Gastroesophageal sphincter (tissue), 4 donors: ENCODE data around the gene RAB33B. TPM values are rescaled to one million over a fixed set of nuclear protein-coding genes. Genes with fewer than 3 reads are reported as not detected.
"Not testable (repeated sequence)": the region's sequence is repeated elsewhere in the genome, so short reads cannot be mapped to it uniquely, and the experiment has no call there.

Source experiments
- ATAC-seq: fragments of 150-250 bp; one replicate; pipeline ENCODE4 v1.9.1; 2016; ENCODE audit warnings: mild to moderate bottlenecking, moderate library complexity
- H3K27ac ChIP-seq, 4 donors: fragments of 200-600 bp; sonication (generic) in 3 of 4; 1 replicate in 3 of 4; 2 replicates in 1 of 4; pipeline ENCODE4 v1.5.1; 2016 to 2019
- H3K27me3 ChIP-seq: fragments of 200-600 bp; sonication (generic); one replicate; pipeline ENCODE4 v1.5.1; 2019
- H3K36me3 ChIP-seq, 2 donors: fragments of 200-600 bp; sonication (generic); one replicate each; pipeline ENCODE4 v1.5.1; 2019; ENCODE audit warnings: control low read depth in 1 of 2
- H3K4me1 ChIP-seq, 3 donors: fragments of 200-600 bp; sonication (generic); 1 replicate in 2 of 3; 2 replicates in 1 of 3; pipeline ENCODE4 v1.5.1; 2016 to 2019; ENCODE audit warnings: control low read depth in 2 of 3
- H3K4me3 ChIP-seq, 2 donors: fragments of 200-600 bp; sonication (generic); one replicate each; pipeline ENCODE4 v1.5.1; 2019; ENCODE audit warnings: mild to moderate bottlenecking in 1 of 2, moderate library complexity in 1 of 2
- H3K9me3 ChIP-seq, 3 donors: fragments of 200-600 bp; sonication (generic); one replicate each; pipeline ENCODE4 v1.5.1; 2017 to 2019; ENCODE audit warnings: control low read depth in 2 of 3
- EP300 ChIP-seq: sonication (generic); formaldehyde crosslinking; IDR thresholded peaks from one replicate; pipeline ENCODE4 v1.6.1; 2017; ENCODE audit warnings: antibody characterized with exemption, mild to moderate bottlenecking
- POLR2A ChIP-seq, 2 donors: fragments of 450-650 bp; IDR thresholded peaks; one replicate each; pipeline ENCODE4 v1.6.1; 2017; ENCODE audit warnings: antibody characterized with exemption in 2 of 2, mild to moderate bottlenecking in 2 of 2, moderate library complexity in 1 of 2
- POLR2AphosphoS5 ChIP-seq: sonication (generic); formaldehyde crosslinking; IDR thresholded peaks from one replicate; pipeline ENCODE4 v1.6.1; 2017; ENCODE audit warnings: antibody characterized with exemption
- WGBS, 2 donors: methylation state at CpG; one replicate each; pipeline ENCODE4 v1.1.5; 2018; ENCODE audit warnings: low coverage in 1 of 2; 5-methylcytosine and 5-hydroxymethylcytosine counted together
- total RNA-seq, 4 donors: library from RNA; depleted of rRNA; stranded (reverse); fragments of >200 nt; gene quantifications; one replicate each; pipeline ENCODE4 v1.1.0, GENCODE V29; 2016
- TF ChIP-seq, protein P1 (sequence below), 4 experiments: fragments of 200-600 bp in 2 of 4; fragments of 450-650 bp in 2 of 4; sonication (generic) in 1 of 4; IDR thresholded peaks; one replicate each; pipeline ENCODE4 v1.5.1; 2017 to 2019; ENCODE audit warnings: antibody characterized with exemption in 4 of 4, mild to moderate bottlenecking in 2 of 4, moderate library complexity in 2 of 4

Gene RAB33B
- total RNA-seq, 4 donors from 2014 or later: 13.5 to 16.9 (median 14.2) TPM

DNA sequence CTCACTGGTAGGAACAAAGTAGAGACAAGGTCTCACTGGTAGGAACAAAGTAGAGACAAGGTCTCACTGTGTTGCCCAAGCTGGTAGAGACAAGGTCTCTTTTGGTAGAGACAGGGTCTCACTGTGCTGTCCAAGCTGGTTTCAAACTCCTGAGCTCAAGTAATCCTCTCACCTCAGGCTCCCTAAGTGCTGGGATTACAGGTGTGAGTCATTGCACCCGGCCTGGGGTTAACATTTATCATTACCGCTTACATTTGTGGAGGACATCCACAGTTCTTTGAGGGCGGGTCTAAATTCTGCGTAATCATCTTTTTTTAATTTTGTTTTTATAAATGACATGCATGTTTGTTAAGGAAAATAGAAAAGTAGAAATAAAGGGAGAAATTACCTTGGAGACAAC is 12.0 kb downstream of the RAB33B start:
- TF ChIP-seq POLR2AphosphoS5 (no peak), POLR2A (IDR thresholded peaks at IDR 0.05) (no peak), EP300 (no peak)
- TF ChIP-seq, protein P1, sequence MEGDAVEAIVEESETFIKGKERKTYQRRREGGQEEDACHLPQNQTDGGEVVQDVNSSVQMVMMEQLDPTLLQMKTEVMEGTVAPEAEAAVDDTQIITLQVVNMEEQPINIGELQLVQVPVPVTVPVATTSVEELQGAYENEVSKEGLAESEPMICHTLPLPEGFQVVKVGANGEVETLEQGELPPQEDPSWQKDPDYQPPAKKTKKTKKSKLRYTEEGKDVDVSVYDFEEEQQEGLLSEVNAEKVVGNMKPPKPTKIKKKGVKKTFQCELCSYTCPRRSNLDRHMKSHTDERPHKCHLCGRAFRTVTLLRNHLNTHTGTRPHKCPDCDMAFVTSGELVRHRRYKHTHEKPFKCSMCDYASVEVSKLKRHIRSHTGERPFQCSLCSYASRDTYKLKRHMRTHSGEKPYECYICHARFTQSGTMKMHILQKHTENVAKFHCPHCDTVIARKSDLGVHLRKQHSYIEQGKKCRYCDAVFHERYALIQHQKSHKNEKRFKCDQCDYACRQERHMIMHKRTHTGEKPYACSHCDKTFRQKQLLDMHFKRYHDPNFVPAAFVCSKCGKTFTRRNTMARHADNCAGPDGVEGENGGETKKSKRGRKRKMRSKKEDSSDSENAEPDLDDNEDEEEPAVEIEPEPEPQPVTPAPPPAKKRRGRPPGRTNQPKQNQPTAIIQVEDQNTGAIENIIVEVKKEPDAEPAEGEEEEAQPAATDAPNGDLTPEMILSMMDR (IDR thresholded peaks at IDR 0.05): no peak
- Histone ChIP-seq H3K9me3 (no peaks in the 10 kb centered on the region), H3K4me1 (peaks cover 0 to 23% (median 3%) of the 10 kb centered on the region in 3 donors), H3K36me3 (no peaks in the 10 kb centered on the region), H3K4me3 (no peak overlapping the region), H3K27me3 (no peaks in the 10 kb centered on the region), H3K27ac (no peak overlapping the region)
- ATAC-seq: no peak
- 87 to 100% methylated on average over 3 to 4 of the region's 4 CpGs for WGBS, 2 donors

DNA sequence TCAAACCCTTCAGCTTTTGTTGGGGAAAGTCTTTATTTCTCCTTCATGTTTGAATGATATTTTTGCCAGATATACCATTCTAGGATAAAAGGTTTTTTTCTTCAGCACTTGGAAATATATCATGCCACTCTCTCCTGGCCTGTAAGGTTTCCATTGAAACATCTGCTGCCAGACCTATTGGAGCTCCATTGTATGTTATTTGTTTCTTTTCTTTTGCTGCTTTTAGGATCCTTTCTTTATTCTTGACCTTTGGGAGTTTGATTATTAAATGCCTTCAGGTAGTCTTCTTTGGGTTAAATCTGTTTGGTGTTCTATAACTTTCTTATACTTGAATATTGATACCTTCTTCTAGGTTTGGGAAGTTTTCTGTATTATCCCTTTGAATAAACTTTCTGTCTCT is 14.8 kb downstream of the RAB33B start:
- not testable (repeated sequence) for H3K27me3 ChIP-seq, ATAC-seq, H3K4me3 ChIP-seq, H3K27ac ChIP-seq, H3K9me3 ChIP-seq
- Histone ChIP-seq H3K4me1 (peaks cover 0 to 12% (median 1%) of the 10 kb centered on the region in 3 donors), H3K36me3 (peaks cover 0 to 16% of the 10 kb centered on the region in 2 donors)

DNA sequence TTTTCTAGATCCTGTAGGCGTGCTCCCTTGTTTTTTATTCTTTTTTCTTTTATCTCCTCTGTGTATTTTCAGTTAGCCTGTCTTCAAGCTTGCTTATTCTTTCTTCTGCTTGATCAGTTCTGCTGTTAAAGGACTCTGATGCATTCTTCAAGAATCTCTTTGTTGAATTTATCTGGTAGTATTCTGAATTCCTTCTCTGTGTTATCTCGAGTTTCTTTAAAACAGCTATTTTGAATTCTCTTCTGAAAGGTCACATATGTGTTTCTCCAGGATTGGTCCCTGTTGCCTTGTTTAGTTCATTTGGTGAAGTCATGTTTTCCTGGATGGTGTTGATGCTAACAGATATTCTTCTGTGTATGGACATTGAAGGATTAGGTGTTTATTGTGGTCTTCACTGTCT is 15.3 kb downstream of the RAB33B start:
- Histone ChIP-seq H3K4me3 (no peak overlapping the region), H3K4me1 (peaks cover 0 to 10% (median 0%) of the 10 kb centered on the region in 3 donors), H3K27ac (no peak overlapping the region), H3K9me3 (no peaks in the 10 kb centered on the region), H3K27me3 (no peaks in the 10 kb centered on the region), H3K36me3 (peaks cover 0 to 20% of the 10 kb centered on the region in 2 donors)
- no peak for TF ChIP-seq EP300
- TF ChIP-seq POLR2AphosphoS5: no peak
- TF ChIP-seq, protein P1 (IDR thresholded peaks at IDR 0.05): no peak
- TF ChIP-seq POLR2A (IDR thresholded peaks at IDR 0.05): no peak
- WGBS, 2 donors: 70 to 89% methylated on average over 2 of the region's 2 CpGs
- no peak for ATAC-seq

DNA sequence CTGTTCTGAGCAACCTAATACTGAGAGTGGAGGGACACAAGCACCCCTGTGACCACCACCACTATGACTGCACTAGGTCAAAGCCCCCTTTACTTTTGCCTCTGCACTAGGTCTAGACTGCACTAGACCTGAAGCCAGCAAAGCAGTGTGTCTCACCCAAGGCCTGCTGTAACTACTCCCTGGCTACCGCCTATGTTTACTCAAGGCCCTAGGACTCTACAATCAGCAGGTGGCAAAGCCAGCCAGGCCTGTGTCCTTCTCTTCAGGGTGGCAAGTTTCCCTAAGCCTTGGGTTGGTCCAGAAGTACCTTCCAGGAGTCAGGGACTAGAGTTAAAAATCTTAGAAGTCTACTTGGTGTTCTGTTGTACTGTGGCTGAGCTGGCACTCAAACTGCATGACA is 15.9 kb downstream of the RAB33B start:
- Histone ChIP-seq H3K27ac (no peak overlapping the region), H3K4me1 (peaks cover 0 to 10% (median 0%) of the 10 kb centered on the region in 3 donors), H3K36me3 (peaks cover 0 to 21% of the 10 kb centered on the region in 2 donors), H3K4me3 (no peak overlapping the region), H3K9me3 (no peaks in the 10 kb centered on the region), H3K27me3 (no peaks in the 10 kb centered on the region)
- no peak for ATAC-seq
- TF ChIP-seq, protein P1 (IDR thresholded peaks at IDR 0.05): no peak
- TF ChIP-seq POLR2A (IDR thresholded peaks at IDR 0.05) (no peak), POLR2AphosphoS5 (no peak), EP300 (no peak)
- 80 to 100% methylated on average over 1 of the region's 1 CpG for WGBS, 2 donors

DNA sequence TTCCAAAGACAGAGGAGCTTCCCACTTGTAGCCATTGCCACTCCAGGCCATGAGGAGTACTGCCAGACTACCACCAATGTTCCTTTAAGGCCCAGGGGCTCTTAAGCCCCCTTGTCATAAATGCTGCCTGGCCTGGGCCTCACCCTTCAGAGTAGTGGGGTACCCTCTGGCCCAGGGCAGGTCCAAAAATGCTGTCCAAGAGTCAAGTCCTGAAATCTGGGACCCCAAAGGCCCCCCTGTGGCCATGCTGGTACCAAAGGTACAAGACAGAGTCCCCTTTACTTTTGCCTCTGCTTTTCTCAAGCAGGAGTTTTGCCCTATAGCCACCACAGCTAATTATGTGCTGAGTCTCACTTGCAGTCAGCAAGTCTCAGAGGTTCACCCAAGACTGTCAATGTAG is 16.4 kb downstream of the RAB33B start:
- Histone ChIP-seq H3K9me3 (no peaks in the 10 kb centered on the region), H3K27me3 (no peaks in the 10 kb centered on the region), H3K27ac (no peak overlapping the region), H3K36me3 (peaks cover 0 to 21% of the 10 kb centered on the region in 2 donors), H3K4me3 (no peak overlapping the region), H3K4me1 (peaks cover 0 to 10% (median 0%) of the 10 kb centered on the region in 3 donors)
- TF ChIP-seq, protein P1 (IDR thresholded peaks at IDR 0.05): no peak
- TF ChIP-seq POLR2A (IDR thresholded peaks at IDR 0.05): no peak
- no peak for TF ChIP-seq POLR2AphosphoS5
- TF ChIP-seq EP300: no peak
- ATAC-seq: no peak
